HG03439 (cell line): Measurements from ENCODE around the gene OBP2A.
"Not testable (repeated sequence)": the region's sequence is repeated elsewhere in the genome, so short reads cannot be mapped to it uniquely, and the experiment has no call there.

ENCODE experiments used
- ATAC-seq: cut with Tn5 transposase; IDR thresholded peaks from one replicate; pipeline ENCODE4 v1.9.1; 2021; ENCODE audit warnings: mild to moderate bottlenecking, moderate library complexity; ENCODE audit not compliant: unreplicated experiment

The OBP2A gene

GRCh38 chr9:135545646-135546176 is at the start of gene OBP2A:
OBP2A (plus strand) TSS chr9:135546126; CDS start chr9:135546181, 55 bp downstream.
- ATAC-seq, result not testable (repeated sequence)

- no peak for ATAC-seq
Observed at GRCh38 chr9:135498381-135499126, 47.4 kb upstream of the OBP2A start.

GRCh38 chr9:135499326-135500070 is 46.4 kb upstream of the OBP2A start:
- peak; percentile 58 for ATAC-seq

GRCh38 chr9:135500071-135500524 is 45.8 kb upstream of the OBP2A start:
- no peak for ATAC-seq

- peak; percentile 72 for ATAC-seq
Observed at GRCh38 chr9:135500525-135501260, 45.2 kb upstream of the OBP2A start, which contains the start of gene MRPS2. MRPS2 (plus strand) TSS chr9:135500682; CDS start chr9:135500711, 29 bp downstream.

- peak; percentile 11 for ATAC-seq
Observed at GRCh38 chr9:135501261-135502167, 44.4 kb upstream of the OBP2A start.

- no peak for ATAC-seq
Observed at GRCh38 chr9:135502168-135502872, 43.6 kb upstream of the OBP2A start.

- ATAC-seq, result no peak
Observed at GRCh38 chr9:135502873-135503321, 43.0 kb upstream of the OBP2A start.

- no peak for ATAC-seq
Observed at GRCh38 chr9:135503371-135504261, 42.3 kb upstream of the OBP2A start.

- ATAC-seq, result no peak
Observed at GRCh38 chr9:135504262-135505243, 41.4 kb upstream of the OBP2A start.

GRCh38 chr9:135505406-135506187 is 40.3 kb upstream of the OBP2A start:
- no peak for ATAC-seq

- ATAC-seq, result no peak
Observed at GRCh38 chr9:135506327-135507103, 39.4 kb upstream of the OBP2A start.

GRCh38 chr9:135507104-135508035 is 38.6 kb upstream of the OBP2A start:
- no peak for ATAC-seq

GRCh38 chr9:135508211-135508820 is 37.6 kb upstream of the OBP2A start:
- no peak for ATAC-seq
